GM21529 (cell line): ENCODE measurements around the gene EMC10.
"Not testable (repeated sequence)": the region's sequence is repeated elsewhere in the genome, so short reads cannot be mapped to it uniquely, and the experiment has no call there.

Experiments
- ATAC-seq: cut with Tn5 transposase; IDR thresholded peaks from one replicate; pipeline ENCODE4 v1.9.1; 2021; ENCODE audit not compliant: unreplicated experiment

The EMC10 gene

GRCh38 chr19:50512999-50513745 is 36.9 kb downstream of the EMC10 start:
- ATAC-seq: no peak

DNA sequence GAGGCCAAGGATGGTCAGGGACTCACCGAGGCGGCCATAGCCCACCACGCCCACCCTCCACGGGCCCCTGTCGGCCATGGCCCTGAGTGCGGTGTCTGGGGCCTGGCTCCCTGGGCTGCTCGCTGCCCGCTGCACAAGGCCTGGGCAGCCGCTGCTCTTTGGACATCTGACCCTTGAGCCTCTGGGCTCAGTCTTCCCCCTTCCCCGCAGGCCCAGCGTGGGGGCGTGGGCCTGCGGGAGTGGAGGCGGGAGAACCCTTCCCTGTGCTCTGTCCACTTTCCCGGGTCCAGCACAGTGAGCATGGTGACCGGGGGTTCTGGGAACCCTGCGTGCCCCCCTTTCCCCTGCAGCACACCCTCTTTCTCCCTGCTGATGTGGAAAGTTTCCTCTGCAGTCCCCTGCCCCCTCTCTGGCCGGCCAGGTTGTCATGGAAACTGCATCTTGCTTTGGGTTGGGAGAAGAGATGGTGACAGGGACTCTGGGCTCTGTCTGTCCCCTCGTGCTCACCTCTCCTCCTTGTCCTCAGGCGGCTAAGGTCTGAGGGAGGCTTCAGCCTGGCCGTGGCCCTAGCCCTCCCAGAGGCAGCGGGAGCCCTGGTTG is 37.5 kb downstream of the EMC10 start, which contains the start of gene ASPDH:
Gene ASPDH, minus strand, starts transcription at position 168 of the 600 bp plus-strand sequence. Its CDS starts 90 bp downstream, at position 78.
- ATAC-seq: no peak

- ATAC-seq: no peak
Measured at GRCh38 chr19:50514346-50515167, 38.2 kb downstream of the EMC10 start.

GRCh38 chr19:50515168-50515561 is 38.9 kb downstream of the EMC10 start:
- ATAC-seq: no peak

GRCh38 chr19:50516456-50516855 is 40.1 kb downstream of the EMC10 start:
- no peak for ATAC-seq

- ATAC-seq: no peak
Measured at GRCh38 chr19:50516964-50517703, 40.8 kb downstream of the EMC10 start.

- ATAC-seq: no peak
Measured at GRCh38 chr19:50517704-50518075, 41.4 kb downstream of the EMC10 start.

GRCh38 chr19:50518091-50519005 is 42.0 kb downstream of the EMC10 start:
- no peak for ATAC-seq

DNA sequence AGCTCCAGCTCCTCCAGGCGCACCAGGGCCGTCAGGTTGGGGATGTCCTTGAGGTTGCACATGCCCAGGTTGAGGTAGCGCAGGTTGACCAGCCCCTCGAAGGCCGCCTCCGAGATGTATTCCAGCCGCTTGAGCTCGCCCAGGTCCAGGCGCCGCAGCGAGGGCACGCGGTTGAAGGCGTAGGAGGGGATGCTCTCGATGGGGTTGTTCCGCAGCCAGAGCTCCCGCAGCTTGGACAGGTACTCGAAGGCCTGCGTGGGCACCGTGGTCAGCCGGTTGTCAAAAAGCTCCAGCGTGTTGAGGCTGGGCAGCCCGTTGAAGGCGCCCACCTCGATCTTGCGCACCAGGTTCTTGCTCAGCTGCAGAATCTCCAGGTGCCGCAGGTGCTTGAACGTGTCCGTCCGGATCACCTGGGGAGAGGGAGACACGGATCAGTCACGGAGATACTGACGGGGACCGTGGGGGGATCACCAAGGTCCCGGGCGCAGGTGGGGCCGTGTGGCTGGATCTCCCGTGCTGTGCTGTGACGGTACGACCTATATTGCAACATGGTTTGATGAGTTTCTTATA is 42.8 kb downstream of the EMC10 start:
- ATAC-seq: no peak

DNA sequence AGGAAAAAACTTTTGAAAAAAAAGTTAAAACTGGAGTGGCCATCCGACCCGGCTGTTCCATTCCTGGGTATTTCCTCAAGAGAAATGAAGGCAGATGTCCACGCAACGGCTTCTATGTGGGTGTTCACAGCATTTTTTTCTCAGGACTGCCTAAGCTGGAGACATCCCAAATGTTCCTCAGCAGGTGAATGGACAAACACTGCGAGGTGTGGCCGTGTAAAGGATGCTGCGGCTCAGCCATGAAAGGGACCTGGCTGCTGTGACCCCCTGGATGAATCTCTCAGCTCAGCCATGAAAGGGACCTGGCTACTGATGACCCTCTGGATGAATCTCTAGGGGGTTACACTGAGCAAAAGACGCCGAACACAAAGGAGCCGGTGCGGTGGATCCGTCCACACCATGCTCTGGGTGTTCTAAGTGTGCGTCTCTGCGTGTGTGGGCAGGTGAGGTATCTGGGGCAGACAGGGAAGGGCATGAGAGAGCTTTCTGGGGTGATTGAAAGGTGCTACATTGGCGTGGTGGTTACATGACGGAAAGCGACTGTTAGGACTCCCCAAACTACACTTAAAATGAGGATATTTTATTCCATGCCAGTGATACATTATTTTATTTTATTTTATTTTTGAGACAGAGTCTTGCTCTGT is 44.6 kb downstream of the EMC10 start:
- no peak for ATAC-seq

- ATAC-seq: no peak
Measured at GRCh38 chr19:50522881-50523280, 46.6 kb downstream of the EMC10 start.

DNA sequence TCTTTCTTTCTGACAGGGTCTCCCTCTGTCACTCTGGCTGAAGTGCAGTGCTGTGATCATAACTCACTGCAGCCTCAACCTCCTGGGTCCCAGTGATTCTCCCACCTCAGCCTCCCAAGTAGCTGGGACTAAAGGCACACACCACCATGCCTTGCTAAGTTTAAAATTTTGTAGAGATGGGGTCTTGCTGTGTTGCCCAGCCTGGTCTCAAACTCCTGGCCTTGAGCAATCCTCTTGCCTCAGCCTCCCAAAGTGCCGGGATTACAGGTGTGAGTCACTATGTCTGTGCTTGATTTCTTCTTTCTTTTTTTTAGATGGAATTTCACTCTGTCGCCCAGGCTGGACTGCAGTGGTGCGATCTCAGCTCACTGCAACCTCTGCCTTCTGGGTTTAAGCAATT is 51.7 kb downstream of the EMC10 start:
- ATAC-seq: not testable (repeated sequence)

GRCh38 chr19:50531171-50531612 is 54.9 kb downstream of the EMC10 start:
- ATAC-seq: no peak

DNA sequence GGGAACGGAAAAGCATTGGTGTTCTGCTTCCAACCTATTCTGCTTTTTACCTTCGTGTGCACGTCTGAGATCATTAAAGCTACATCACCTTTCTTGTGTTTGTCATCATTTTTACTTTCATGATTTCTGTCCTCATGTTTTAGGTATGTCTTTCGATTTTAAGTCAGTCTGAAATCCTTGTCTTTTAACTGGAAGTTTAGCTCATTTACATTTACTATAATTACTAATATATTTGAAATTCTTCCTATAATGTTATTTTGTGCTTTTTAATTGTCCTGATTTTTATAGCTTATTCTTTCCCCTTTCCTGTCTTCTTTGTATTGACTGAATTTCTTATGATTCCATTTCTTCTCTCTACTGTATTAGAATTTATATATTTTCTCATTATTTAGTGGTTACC is 56.6 kb downstream of the EMC10 start:
- no peak for ATAC-seq

DNA sequence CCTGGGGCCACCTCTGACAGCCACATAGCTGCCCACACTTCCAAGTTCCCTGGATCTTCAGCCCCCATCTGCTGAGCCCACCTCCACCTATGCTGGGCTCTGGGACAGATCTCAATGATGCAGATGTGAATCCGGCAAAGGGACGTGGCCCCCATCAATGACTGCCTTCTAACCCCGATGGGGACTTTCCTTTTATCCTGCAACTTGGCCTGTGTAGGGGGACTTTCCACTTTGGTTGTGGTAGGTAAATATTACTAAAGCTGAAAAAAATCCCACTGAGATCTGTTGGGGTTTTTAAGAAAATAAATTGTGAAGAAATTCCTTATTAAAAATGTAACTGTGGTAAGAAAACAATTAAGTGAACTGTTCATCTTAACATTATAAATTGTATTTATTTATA is 58.2 kb downstream of the EMC10 start:
- no peak for ATAC-seq

DNA sequence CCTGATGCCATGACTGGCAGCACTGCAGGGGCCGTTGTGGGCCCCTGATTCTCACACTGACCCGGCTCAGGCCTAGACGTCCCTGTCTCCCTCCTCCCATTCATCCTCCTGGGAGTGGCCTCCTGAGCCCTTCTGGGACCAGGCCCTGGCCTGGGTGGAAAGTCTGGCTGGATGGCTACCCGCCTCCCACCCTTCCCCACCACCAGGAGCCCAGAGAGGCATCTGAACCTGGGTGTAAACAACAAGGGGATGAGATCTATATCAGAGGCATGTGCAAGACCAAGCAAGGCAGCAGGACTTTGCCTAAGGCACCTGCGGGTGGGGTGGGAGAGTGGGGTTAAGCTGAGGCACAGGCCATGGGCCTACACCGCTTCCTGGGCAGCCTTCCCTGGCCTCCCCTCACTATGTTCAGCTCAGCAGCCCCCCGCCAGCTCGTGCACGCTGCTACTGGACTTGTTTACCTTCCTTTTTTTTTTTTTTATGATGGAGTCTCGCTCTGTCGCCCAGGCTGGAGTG is 59.4 kb downstream of the EMC10 start:
- ATAC-seq: no peak

DNA sequence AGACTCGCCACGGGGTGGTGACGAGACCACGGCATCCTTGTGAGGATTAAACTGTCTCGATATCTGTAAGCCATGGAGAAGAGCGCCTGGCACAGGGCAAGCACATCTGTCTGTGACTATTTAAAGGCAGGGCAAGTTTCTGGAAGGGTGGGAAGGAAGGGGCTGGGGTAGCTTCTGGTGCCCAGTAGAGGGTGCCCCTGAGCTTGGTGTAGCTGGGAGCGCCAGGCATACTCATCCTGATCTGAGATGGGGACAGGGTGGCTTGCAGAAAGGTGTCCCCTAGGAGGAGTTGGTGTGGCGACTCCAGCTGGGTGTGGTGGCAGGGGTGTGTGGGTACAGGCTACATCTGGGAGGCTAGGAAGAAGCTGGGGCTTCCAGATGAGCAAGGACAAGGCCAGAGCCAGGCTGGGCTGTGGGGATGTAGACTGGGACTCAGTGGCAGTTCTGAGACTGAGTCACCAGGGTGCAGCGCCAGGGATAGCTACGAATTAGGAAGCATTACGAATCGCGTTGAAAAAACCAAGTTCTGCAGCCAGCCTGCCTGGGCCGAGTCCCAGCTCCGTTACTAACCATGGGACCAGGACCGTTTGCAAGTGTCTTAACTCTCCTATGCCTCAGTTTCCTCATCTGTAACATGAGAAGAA is 60.5 kb downstream of the EMC10 start:
- ATAC-seq: no peak

GRCh38 chr19:50537306-50537685 is 61.0 kb downstream of the EMC10 start:
- ATAC-seq: no peak
